HepG2 (cell line): ENCODE measurements around the gene SLBP. TPM values are rescaled to one million over a fixed set of nuclear protein-coding genes. Genes with fewer than 3 reads are reported as not detected.
A peak's percentile ranks its signal among the peaks of the same experiment; 100 is the strongest.

Experiments
- AKAP8 ChIP-seq: sonication (generic); formaldehyde crosslinking; IDR thresholded peaks from 2 replicates; pipeline ENCODE4 v1.5.1; 2020; ENCODE audit warnings: mild to moderate bottlenecking, missing genetic modification reagents
- CEBPG ChIP-seq: IDR thresholded peaks from 2 replicates; pipeline ENCODE4 v1.6.1; 2016
- DNMT1 ChIP-seq: sonication (generic); formaldehyde crosslinking; IDR thresholded peaks from 2 replicates; pipeline ENCODE4 v1.5.1; 2020; ENCODE audit warnings: mild to moderate bottlenecking, missing genetic modification reagents
- ELF1 ChIP-seq: sonication (generic); formaldehyde crosslinking; IDR thresholded peaks from 2 replicates; pipeline ENCODE4 v1.4.0; 2020; ENCODE audit warnings: missing genetic modification reagents
- GLI4 ChIP-seq: sonication (generic); formaldehyde crosslinking; IDR thresholded peaks from 2 replicates; pipeline ENCODE4 v1.5.1; 2020; ENCODE audit warnings: missing genetic modification reagents, mild to moderate bottlenecking, moderate library complexity, borderline replicate concordance
- HCFC1 ChIP-seq: fragments of 150-350 bp; IDR thresholded peaks from 2 replicates; pipeline ENCODE4 v1.6.1; 2014; ENCODE audit warnings: low read depth, low read length
- HMG20A ChIP-seq: IDR thresholded peaks from 2 replicates; pipeline ENCODE4 v1.6.1; 2016; ENCODE audit warnings: borderline replicate concordance
- KDM5B ChIP-seq: sonication (generic); formaldehyde crosslinking; IDR thresholded peaks from 2 replicates; pipeline ENCODE4 v1.4.0; 2020; ENCODE audit warnings: missing genetic modification reagents, mild to moderate bottlenecking, borderline replicate concordance
- NFE2L1 ChIP-seq: sonication (generic); formaldehyde crosslinking; IDR thresholded peaks from 2 replicates; pipeline ENCODE4 v1.4.0; 2020; ENCODE audit warnings: missing genetic modification reagents, mild to moderate bottlenecking, borderline replicate concordance
- PHF21A ChIP-seq: sonication (generic); formaldehyde crosslinking; IDR thresholded peaks from 2 replicates; pipeline ENCODE4 v1.5.0; 2020; ENCODE audit warnings: mild to moderate bottlenecking, missing genetic modification reagents
- SUZ12 ChIP-seq: fragments of 150-350 bp; IDR thresholded peaks from 2 replicates; pipeline ENCODE4 v1.6.1; 2014; ENCODE audit warnings: low read depth, low read length
- THYN1 ChIP-seq: sonication (generic); formaldehyde crosslinking; IDR thresholded peaks from 2 replicates; pipeline ENCODE4 v1.8.1; 2023; ENCODE audit warnings: low read depth, mild to moderate bottlenecking, moderate library complexity, missing genetic modification reagents, borderline replicate concordance
- ZC3H4 ChIP-seq: sonication (generic); formaldehyde crosslinking; IDR thresholded peaks from 2 replicates; pipeline ENCODE4 v1.4.0; 2020; ENCODE audit warnings: missing genetic modification reagents, borderline replicate concordance
- ZNF124 ChIP-seq: sonication (generic); formaldehyde crosslinking; IDR thresholded peaks from 2 replicates; pipeline ENCODE4 v1.4.0; 2020; ENCODE audit warnings: missing genetic modification reagents
- ZNF205 ChIP-seq: IDR thresholded peaks from 2 replicates; pipeline ENCODE4 v1.6.1; 2018; ENCODE audit warnings: missing biosample characterization, missing genetic modification reagents
- ZNF234 ChIP-seq: sonication (generic); formaldehyde crosslinking; conservative IDR thresholded peaks from 2 replicates; pipeline ENCODE4 v1.5.1; 2020; ENCODE audit warnings: mild to moderate bottlenecking, missing genetic modification reagents
- ZNF256 ChIP-seq: sonication (generic); formaldehyde crosslinking; conservative IDR thresholded peaks from 2 replicates; pipeline ENCODE4 v1.4.0; 2020; ENCODE audit warnings: missing genetic modification reagents
- ZNF326 ChIP-seq: sonication (generic); formaldehyde crosslinking; IDR thresholded peaks from 2 replicates; pipeline ENCODE4 v1.4.0; 2020; ENCODE audit warnings: missing genetic modification reagents, borderline replicate concordance
- ZNF335 ChIP-seq: sonication (generic); formaldehyde crosslinking; IDR thresholded peaks from 2 replicates; pipeline ENCODE4 v1.4.0; 2020; ENCODE audit warnings: missing genetic modification reagents
- ZNF350 ChIP-seq: sonication (generic); formaldehyde crosslinking; IDR thresholded peaks from 2 replicates; pipeline ENCODE4 v1.4.0; 2020; ENCODE audit warnings: mild to moderate bottlenecking, low read depth, missing genetic modification reagents, borderline replicate concordance
- ZNF431 ChIP-seq: sonication (generic); formaldehyde crosslinking; IDR thresholded peaks from 2 replicates; pipeline ENCODE4 v1.9.0; 2022; ENCODE audit warnings: missing genetic modification reagents, low read depth, mild to moderate bottlenecking, borderline replicate concordance
- ZNF713 ChIP-seq: sonication (generic); formaldehyde crosslinking; IDR thresholded peaks from 2 replicates; pipeline ENCODE4 v1.4.0; 2020; ENCODE audit warnings: mild to moderate bottlenecking, missing genetic modification reagents
- ZNF775 ChIP-seq: sonication (generic); formaldehyde crosslinking; IDR thresholded peaks from 2 replicates; pipeline ENCODE4 v1.4.0; 2020; ENCODE audit warnings: missing genetic modification reagents, mild to moderate bottlenecking, moderate library complexity, borderline replicate concordance
- ZSCAN22 ChIP-seq: sonication (generic); formaldehyde crosslinking; IDR thresholded peaks from 2 replicates; pipeline ENCODE4 v1.4.0; 2020; ENCODE audit warnings: mild to moderate bottlenecking, missing genetic modification reagents
- polyA plus RNA-seq, 8 experiments: library from polyadenylated mRNA; depleted of rRNA in 3 of 8; stranded (reverse) in 7 of 8; unstranded in 1 of 8; fragments of >200 nt; fragmentation: Illumina TruSeq in 4 of 8; extraction: Trizol in 4 of 8; gene quantifications; 2 replicates each; pipeline versions ENCODE4 v1.2.1 to v1.2.3, GENCODE V29; 2011 to 2016; ENCODE audit warnings: low read depth in 4 of 8, missing spikeins in 1 of 8, mixed read lengths in 1 of 8; ENCODE audit not compliant: insufficient read depth in 1 of 8
- total RNA-seq, 5 experiments: library from RNA; depleted of rRNA; stranded (reverse); fragments of >200 nt; fragmentation: Illumina TruSeq; extraction: Trizol; gene quantifications; 2 replicates each; pipeline ENCODE4 v1.2.3, GENCODE V29; 2016; ENCODE audit warnings: low read depth in 1 of 5
- TF ChIP-seq, protein P1 (sequence below): fragments of 450-650 bp; IDR thresholded peaks from 2 replicates; pipeline ENCODE4 v1.6.1; 2017; ENCODE audit warnings: mild to moderate bottlenecking
- TF ChIP-seq, protein P2 (sequence below): sonication (generic); formaldehyde crosslinking; IDR thresholded peaks from 2 replicates; pipeline ENCODE4 v1.8.1; 2023; ENCODE audit warnings: mild to moderate bottlenecking, missing genetic modification reagents, borderline replicate concordance
- TF ChIP-seq, protein P3 (sequence below): sonication (generic); formaldehyde crosslinking; IDR thresholded peaks from 2 replicates; pipeline ENCODE4 v1.5.1; 2020; ENCODE audit warnings: mild to moderate bottlenecking, missing genetic modification reagents, moderate library complexity

The SLBP gene
- total and polyA plus RNA-seq, 2 of the 13 experiments (the other 11 are each of a cell fraction or from before 2014, with no cell fraction given), result 43.9 to 104 TPM

DNA sequence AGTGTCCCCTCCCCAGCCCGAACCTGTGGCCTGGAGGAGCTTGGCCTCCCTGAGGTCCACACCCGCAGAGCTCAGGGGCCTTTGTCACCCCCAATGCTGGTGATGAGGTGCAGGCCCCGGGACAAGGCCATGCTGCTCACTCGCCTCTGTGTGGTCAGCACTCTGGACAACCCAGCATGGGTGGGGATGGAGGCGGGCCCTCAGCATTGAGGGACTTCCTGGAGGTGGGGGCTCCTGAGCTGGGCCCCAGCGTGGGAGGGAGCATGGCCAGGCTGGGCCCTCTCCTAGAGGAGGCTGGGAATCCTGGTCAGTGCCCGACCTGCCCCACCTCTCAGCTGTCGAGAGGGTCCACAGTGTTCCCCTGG, 39.8 kb upstream of the SLBP start (continued):
- TF ChIP-seq NFE2L1 (CRISPR knock-in tag), result 0 out of 2 replicates have a peak, but pooled peaks have one; percentile 22
- TF ChIP-seq ELF1 (CRISPR knock-in tag), result peak; percentile 69
- TF ChIP-seq CEBPG (CRISPR knock-in tag), result no peak
- TF ChIP-seq ZC3H4 (CRISPR knock-in tag), result no peak
- TF ChIP-seq ZNF326 (CRISPR knock-in tag), result peak; percentile 54; the same call in 1 of the 2 replicates
- TF ChIP-seq KDM5B (CRISPR knock-in tag), result no peak
- peak; percentile 80 for TF ChIP-seq AKAP8 (CRISPR knock-in tag)
- no peak for TF ChIP-seq DNMT1
- TF ChIP-seq ZSCAN22 (CRISPR knock-in tag), result no peak
- TF ChIP-seq ZNF124 (CRISPR knock-in tag), result no peak
- TF ChIP-seq THYN1 (CRISPR knock-in tag), result no peak
- TF ChIP-seq SUZ12, result no peak
- no peak for TF ChIP-seq HCFC1
- TF ChIP-seq ZNF234 (CRISPR knock-in tag), result no peak
- TF ChIP-seq, protein P1, sequence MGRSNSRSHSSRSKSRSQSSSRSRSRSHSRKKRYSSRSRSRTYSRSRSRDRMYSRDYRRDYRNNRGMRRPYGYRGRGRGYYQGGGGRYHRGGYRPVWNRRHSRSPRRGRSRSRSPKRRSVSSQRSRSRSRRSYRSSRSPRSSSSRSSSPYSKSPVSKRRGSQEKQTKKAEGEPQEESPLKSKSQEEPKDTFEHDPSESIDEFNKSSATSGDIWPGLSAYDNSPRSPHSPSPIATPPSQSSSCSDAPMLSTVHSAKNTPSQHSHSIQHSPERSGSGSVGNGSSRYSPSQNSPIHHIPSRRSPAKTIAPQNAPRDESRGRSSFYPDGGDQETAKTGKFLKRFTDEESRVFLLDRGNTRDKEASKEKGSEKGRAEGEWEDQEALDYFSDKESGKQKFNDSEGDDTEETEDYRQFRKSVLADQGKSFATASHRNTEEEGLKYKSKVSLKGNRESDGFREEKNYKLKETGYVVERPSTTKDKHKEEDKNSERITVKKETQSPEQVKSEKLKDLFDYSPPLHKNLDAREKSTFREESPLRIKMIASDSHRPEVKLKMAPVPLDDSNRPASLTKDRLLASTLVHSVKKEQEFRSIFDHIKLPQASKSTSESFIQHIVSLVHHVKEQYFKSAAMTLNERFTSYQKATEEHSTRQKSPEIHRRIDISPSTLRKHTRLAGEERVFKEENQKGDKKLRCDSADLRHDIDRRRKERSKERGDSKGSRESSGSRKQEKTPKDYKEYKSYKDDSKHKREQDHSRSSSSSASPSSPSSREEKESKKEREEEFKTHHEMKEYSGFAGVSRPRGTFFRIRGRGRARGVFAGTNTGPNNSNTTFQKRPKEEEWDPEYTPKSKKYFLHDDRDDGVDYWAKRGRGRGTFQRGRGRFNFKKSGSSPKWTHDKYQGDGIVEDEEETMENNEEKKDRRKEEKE, result no peak
- TF ChIP-seq PHF21A (CRISPR knock-in tag), result peak; percentile 67; the same call in 1 of the 2 replicates
- 0 out of 2 replicates have a peak, but pooled peaks have one; percentile 53 for TF ChIP-seq ZNF431 (CRISPR knock-in tag)
- TF ChIP-seq ZNF350 (CRISPR knock-in tag), result peak; percentile 45; the same call in 1 of the 2 replicates
- no peak for TF ChIP-seq GLI4 (CRISPR knock-in tag)
- TF ChIP-seq ZNF713 (CRISPR knock-in tag), result no peak
- TF ChIP-seq ZNF205 (CRISPR knock-in tag), result no peak
- no peak for TF ChIP-seq ZNF335 (CRISPR knock-in tag)
- TF ChIP-seq ZNF256 (CRISPR knock-in tag), result 0 out of 2 replicates have a peak, but pooled peaks have one; percentile 34
- TF ChIP-seq HMG20A, result no peak
- TF ChIP-seq, protein P2, sequence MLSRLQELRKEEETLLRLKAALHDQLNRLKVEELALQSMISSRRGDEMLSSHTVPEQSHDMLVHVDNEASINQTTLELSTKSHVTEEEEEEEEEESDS (CRISPR knock-in tag), result no peak
- TF ChIP-seq, protein P3, sequence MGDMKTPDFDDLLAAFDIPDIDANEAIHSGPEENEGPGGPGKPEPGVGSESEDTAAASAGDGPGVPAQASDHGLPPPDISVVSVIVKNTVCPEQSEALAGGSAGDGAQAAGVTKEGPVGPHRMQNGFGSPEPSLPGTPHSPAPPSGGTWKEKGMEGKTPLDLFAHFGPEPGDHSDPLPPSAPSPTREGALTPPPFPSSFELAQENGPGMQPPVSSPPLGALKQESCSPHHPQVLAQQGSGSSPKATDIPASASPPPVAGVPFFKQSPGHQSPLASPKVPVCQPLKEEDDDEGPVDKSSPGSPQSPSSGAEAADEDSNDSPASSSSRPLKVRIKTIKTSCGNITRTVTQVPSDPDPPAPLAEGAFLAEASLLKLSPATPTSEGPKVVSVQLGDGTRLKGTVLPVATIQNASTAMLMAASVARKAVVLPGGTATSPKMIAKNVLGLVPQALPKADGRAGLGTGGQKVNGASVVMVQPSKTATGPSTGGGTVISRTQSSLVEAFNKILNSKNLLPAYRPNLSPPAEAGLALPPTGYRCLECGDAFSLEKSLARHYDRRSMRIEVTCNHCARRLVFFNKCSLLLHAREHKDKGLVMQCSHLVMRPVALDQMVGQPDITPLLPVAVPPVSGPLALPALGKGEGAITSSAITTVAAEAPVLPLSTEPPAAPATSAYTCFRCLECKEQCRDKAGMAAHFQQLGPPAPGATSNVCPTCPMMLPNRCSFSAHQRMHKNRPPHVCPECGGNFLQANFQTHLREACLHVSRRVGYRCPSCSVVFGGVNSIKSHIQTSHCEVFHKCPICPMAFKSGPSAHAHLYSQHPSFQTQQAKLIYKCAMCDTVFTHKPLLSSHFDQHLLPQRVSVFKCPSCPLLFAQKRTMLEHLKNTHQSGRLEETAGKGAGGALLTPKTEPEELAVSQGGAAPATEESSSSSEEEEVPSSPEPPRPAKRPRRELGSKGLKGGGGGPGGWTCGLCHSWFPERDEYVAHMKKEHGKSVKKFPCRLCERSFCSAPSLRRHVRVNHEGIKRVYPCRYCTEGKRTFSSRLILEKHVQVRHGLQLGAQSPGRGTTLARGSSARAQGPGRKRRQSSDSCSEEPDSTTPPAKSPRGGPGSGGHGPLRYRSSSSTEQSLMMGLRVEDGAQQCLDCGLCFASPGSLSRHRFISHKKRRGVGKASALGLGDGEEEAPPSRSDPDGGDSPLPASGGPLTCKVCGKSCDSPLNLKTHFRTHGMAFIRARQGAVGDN, result peak; percentile 87
- 0 out of 2 replicates have a peak, but pooled peaks have one; percentile 29 for TF ChIP-seq ZNF775 (CRISPR knock-in tag)
